ENCODE measurements around the gene GDPD3.

The GDPD3 gene

DNA sequence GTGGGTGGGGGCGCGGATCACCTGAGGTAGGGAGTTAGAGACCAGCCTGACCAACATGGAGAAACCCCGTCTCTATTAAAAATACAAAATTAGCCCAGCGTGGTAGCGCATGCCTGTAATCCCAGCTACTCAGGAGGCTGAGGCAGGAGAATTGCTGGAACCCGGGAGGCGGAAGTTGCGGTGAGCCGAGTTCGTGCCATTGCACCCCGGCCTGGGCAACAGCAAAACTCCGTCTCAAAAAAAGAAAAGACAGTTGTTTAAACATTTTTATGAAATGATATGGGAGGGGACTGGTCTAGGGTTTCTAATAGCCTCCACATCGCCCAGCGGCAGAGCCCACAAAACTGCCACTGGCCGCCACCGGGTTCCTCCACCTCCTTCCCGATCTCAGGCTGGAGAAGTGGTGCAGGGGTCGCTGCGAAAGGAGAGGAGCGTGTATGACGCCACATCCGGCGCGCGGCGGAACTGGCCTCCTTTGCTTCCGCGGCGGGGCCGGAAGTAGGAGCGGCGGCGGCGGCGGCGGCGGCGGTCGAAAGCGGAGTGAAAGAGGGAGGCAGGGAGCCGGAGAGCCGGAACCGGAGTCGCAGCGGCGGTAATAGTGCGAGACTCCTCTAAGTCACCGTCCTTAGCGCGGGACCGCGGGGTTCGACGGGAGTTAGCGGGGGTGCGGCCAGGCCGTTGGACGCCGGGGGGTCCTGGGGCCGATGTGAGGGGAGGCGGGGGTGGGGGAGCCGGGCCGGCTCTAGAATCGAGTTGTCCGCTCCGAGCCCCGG lies 37.6 kb downstream of the GDPD3 start, which contains the start of gene PPP4C:
Gene PPP4C, plus strand, starts transcription at position 492 of the 773 bp plus-strand sequence. CDS start 384 bp downstream, outside the sequence.
- DNase-seq: peak; percentile 81

GRCh38 chr16:30070490-30070889 lies 42.8 kb downstream of the GDPD3 start:
- DNase-seq: no peak

- DNase-seq: no peak
Measured at GRCh38 chr16:30069611-30070462, 43.5 kb downstream of the GDPD3 start.

DNA sequence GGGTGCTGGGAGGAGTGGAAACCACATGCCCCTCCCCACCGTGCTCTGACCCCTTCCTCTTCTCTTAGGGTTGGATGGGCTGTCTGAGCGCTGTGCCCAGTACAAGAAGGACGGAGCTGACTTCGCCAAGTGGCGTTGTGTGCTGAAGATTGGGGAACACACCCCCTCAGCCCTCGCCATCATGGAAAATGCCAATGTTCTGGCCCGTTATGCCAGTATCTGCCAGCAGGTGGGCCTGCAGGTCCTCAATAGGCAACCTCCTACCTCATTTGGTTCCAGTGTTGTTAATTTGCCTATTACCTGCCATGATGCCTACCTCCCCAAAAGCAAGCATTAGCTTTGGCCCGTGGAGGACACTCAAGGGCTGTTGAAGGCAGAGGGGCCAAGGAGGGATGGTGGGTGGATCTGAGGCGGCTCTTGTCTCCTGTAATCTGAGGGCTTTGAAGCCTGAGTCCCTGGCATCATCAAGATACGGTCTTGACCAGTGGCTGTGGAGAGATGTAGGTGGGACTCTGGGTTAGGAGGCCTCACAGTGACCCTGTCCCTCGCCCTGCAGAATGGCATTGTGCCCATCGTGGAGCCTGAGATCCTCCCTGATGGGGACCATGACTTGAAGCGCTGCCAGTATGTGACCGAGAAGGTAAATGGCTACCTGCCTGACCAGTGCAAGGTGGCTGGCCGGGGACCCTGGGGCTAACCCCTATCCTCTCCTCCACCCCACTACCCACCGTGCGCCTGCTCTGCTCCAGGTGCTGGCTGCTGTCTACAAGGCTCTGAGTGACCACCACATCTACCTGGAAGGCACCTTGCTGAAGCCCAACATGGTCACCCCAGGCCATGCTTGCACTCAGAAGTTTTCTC lies 44.4 kb downstream of the GDPD3 start:
- DNase-seq: peak; percentile 30

GRCh38 chr16:30068333-30068732 lies 45.0 kb downstream of the GDPD3 start:
- no peak for DNase-seq

DNA sequence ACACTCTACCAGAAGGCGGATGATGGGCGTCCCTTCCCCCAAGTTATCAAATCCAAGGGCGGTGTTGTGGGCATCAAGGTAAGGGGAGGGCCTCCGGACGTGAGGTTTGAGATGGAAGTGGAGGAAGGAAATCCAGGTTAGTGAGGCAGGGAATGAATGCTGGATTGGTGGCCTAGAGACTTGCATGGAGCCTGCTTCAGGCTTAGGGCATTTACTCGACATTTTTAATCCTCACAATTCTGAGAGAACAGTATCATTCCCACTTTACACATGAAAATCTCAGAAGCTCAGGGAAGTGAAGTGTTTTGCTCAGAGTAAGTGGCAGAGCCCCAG lies 45.8 kb downstream of the GDPD3 start:
- DNase-seq: no peak

GRCh38 chr16:30066761-30067583 lies 46.4 kb downstream of the GDPD3 start:
- DNase-seq: no peak

GRCh38 chr16:30065943-30066760 lies 47.2 kb downstream of the GDPD3 start:
- DNase-seq: no peak

GRCh38 chr16:30065102-30065942 lies 48.0 kb downstream of the GDPD3 start, which contains the start of gene ALDOA:
Gene ALDOA (plus strand): TSS chr16:30065760. CDS start chr16:30066898, 1,138 bp downstream.
- DNase-seq: peak; percentile 92

GRCh38 chr16:30064729-30065101 lies 48.6 kb downstream of the GDPD3 start:
- DNase-seq: no peak

- DNase-seq: peak; percentile 59
Measured at GRCh38 chr16:30063893-30064728, 49.2 kb downstream of the GDPD3 start.

DNA sequence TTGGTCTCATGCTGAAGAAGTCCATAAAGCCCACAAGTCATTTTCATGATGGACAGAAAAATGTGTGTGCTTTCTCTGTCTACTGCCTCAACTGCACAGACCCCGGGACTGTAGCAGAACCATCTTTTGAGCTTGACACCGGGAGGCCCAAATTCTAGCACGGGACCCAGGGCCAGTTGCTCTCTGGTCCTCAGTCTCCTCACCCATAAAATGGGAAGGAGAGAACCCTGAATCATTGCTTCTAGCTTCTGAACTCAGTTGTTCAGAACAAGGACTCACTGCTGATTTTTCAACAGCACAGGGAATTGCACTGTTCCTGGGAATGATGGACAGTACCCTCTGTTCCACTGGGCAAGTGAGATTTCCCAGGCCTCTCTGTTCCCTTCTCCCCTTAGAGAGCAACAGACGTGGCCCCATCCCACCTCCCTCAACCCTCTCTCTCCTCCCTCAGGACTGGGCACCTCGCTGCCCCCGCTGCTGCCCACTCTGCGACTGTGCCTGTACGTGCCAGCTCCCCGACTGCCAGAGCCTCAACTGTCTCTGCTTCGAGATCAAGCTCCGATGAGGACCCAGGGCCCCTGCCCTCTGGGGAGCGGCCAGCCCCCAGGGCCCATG lies 50.0 kb downstream of the GDPD3 start:
- DNase-seq: no peak

GRCh38 chr16:30060836-30061554 lies 52.3 kb downstream of the GDPD3 start:
- DNase-seq: no peak

- no peak for DNase-seq
Measured at GRCh38 chr16:30060346-30060745, 53.0 kb downstream of the GDPD3 start.

- DNase-seq: peak; percentile 35
Measured at GRCh38 chr16:30054959-30055553, 58.3 kb downstream of the GDPD3 start.
